HG03442 (cell line): Measurements from ENCODE around the gene FGD3.

Experiments
- ATAC-seq: cut with Tn5 transposase; IDR thresholded peaks from one replicate; pipeline ENCODE4 v1.9.1; 2021; ENCODE audit warnings: mild to moderate bottlenecking, moderate library complexity; ENCODE audit not compliant: unreplicated experiment

Gene FGD3

GRCh38 chr9:93049491-93049890 is 102.2 kb downstream of the FGD3 start:
- no peak for ATAC-seq

- ATAC-seq: no peak
These were observed 102.9 kb downstream of the FGD3 start for GRCh38 chr9:93050231-93050630.

- ATAC-seq: no peak
These were observed 104.4 kb downstream of the FGD3 start for GRCh38 chr9:93051680-93052089.

GRCh38 chr9:93052791-93053540 is 105.6 kb downstream of the FGD3 start:
- ATAC-seq: no peak

GRCh38 chr9:93053781-93054331 is 106.5 kb downstream of the FGD3 start:
- no peak for ATAC-seq

GRCh38 chr9:93054758-93055704 is 107.7 kb downstream of the FGD3 start:
- ATAC-seq: no peak

GRCh38 chr9:93057042-93057702 is 109.8 kb downstream of the FGD3 start:
- ATAC-seq: no peak

GRCh38 chr9:93057703-93058354 is 110.5 kb downstream of the FGD3 start:
- ATAC-seq: peak; percentile 4

- ATAC-seq: peak; percentile 40
These were observed 111.2 kb downstream of the FGD3 start, which contains the start of gene SUSD3 for GRCh38 chr9:93058355-93059010. TSS of gene SUSD3 (plus strand) at chr9:93058701. CDS start at chr9:93058743, 42 bp downstream.

GRCh38 chr9:93059011-93059714 is 111.8 kb downstream of the FGD3 start:
- peak; percentile 22 for ATAC-seq

- ATAC-seq: no peak
These were observed 112.6 kb downstream of the FGD3 start for GRCh38 chr9:93059715-93060578.

GRCh38 chr9:93060746-93061259 is 113.5 kb downstream of the FGD3 start:
- no peak for ATAC-seq

GRCh38 chr9:93061260-93061751 is 114.0 kb downstream of the FGD3 start:
- ATAC-seq: no peak

GRCh38 chr9:93061791-93062763 is 114.8 kb downstream of the FGD3 start:
- peak; percentile 30 for ATAC-seq

GRCh38 chr9:93064392-93065134 is 117.2 kb downstream of the FGD3 start:
- peak; percentile 88 for ATAC-seq

GRCh38 chr9:93065135-93065720 is 117.9 kb downstream of the FGD3 start:
- no peak for ATAC-seq
